ENCODE data around the gene PAGE2.
"Not testable (repeated sequence)": the region's sequence is repeated elsewhere in the genome, so short reads cannot be mapped to it uniquely, and the experiment has no call there.

Gene PAGE2, protein sequence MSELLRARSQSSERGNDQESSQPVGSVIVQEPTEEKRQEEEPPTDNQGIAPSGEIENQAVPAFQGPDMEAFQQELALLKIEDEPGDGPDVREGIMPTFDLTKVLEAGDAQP

DNA sequence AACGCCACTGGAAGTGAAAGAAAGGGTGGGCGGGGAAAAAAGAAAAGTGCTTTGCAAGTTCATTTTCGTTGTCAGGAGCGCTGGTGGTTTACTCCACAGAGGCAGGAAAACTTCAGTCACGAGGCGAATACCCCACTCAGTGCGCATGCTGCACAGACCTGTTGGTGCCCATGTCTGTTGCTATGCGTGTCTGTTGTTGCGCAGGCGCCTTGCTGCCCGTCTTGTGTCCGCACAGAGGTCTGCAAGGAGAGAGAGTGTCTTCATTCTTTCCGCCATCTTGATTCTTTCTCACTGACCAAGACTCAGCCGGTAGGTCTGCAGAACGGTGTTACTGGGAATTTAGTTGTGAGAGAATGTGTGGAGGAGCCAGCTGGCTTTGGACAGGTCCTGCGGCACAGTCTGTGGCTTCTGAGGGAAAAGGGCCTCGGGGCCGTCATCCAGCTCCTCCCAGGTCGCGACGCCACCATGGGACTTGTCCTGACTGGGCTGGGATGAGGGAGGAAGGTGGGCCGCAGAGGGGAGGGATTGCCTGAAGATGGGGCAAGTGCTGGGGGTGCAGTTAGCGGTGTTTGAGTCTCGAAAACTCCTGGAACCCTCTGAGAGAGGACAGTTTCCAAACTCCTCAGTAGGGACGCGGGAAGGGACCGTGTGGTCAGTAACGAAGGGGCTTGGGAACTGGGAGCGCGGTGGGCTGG is at the start of gene PAGE2:
PAGE2 (plus strand) TSS at position 224 of the 695 bp plus-strand sequence. CDS start 1,003 bp downstream, outside the sequence.
- no peak within 1 kb of the TSS for H2AFZ ChIP-seq (ENCODE audit: low read depth, low read length)
- H3K9me3 ChIP-seq (ENCODE audit: low read length): no peaks in the 10 kb centered on the region
- H3K27me3 ChIP-seq (ENCODE audit: insufficient read depth, low read length): no peaks in the 10 kb centered on the region
- no peaks in the 10 kb centered on the region for H3K4me1 ChIP-seq (ENCODE audit: insufficient read depth, low read length)
- H3K36me3 ChIP-seq (ENCODE audit: insufficient read depth, low read length): no peaks in the 10 kb centered on the region
- H3K4me3 ChIP-seq (ENCODE audit: low read length): no peak within 1 kb of the TSS

DNA sequence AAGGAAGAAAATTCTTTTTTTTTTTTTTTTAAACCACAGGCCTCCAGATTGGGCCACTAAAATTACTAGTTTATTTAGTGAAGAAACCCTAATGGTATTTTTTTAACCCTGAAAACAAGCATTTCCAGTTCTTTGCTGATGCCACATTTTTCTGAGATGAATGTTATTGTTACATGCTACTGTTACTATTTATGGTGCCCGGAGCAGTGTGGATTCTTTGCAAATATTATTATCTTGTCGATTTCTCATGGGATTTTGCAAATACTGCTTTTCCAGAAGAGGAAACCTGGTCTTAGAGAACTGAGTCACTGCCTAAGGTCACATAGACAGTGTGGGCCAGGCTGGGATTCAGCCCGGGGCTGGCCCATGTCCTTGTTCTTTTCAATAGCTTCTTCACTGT is 49.3 kb upstream of the PAGE2 start:
- no peaks in the 10 kb centered on the region for H3K4me1 ChIP-seq (ENCODE audit: insufficient read depth, low read length)
- H3K4me3 ChIP-seq (ENCODE audit: low read length): no peak overlapping the region
- H3K36me3 ChIP-seq (ENCODE audit: insufficient read depth, low read length): no peaks in the 10 kb centered on the region
- H3K9me3 ChIP-seq (ENCODE audit: low read length): no peaks in the 10 kb centered on the region
- no peak overlapping the region for H2AFZ ChIP-seq (ENCODE audit: low read depth, low read length)
- H3K27me3 ChIP-seq (ENCODE audit: insufficient read depth, low read length): no peaks in the 10 kb centered on the region

DNA sequence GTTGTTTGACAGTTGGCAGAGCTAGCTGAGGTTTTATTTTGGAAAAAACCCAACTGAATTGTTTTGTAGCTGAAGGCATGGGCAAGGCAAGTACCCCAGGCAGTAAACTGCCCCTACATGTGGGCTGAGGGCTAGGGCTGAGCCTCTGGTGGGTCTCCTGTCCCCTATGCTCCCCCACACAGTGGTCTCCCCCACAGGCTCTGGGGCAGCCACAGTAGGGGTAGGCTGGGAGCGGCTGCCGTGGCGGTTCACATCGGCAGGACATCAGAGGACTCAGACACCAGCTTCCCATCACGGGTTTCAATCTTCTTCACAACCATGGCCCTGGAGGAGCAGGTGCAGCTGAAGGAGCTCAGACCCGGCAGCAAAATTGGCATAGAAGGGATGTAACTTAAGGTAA is 47.3 kb upstream of the PAGE2 start:
- Histone ChIP-seq H3K4me3 (ENCODE audit: low read length) (no peak overlapping the region), H3K27me3 (ENCODE audit: insufficient read depth, low read length) (no peaks in the 10 kb centered on the region), H3K9me3 (ENCODE audit: low read length) (no peaks in the 10 kb centered on the region), H3K4me1 (ENCODE audit: insufficient read depth, low read length) (no peaks in the 10 kb centered on the region), H2AFZ (ENCODE audit: low read depth, low read length) (no peak overlapping the region), H3K36me3 (ENCODE audit: insufficient read depth, low read length) (no peaks in the 10 kb centered on the region)

DNA sequence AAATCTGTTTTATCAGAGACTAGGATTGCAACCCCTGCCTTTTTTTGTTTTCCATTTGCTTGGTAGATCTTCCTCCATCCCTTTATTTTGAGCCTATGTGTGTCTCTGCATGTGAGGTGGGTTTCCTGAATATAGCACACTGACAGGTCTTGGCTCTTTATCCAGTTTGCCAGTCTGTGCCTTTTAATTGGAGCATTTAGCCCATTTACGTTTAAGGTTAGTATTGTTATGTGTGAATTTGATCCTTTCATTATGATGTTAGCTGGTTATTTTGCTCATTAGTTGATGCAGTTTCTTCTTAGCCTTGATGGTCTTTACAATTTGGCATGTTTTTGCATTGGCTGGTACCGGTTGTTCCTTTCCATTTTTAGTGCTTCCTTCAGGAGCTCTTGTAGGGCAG is 38.2 kb upstream of the PAGE2 start:
- H3K4me3 ChIP-seq (ENCODE audit: low read length); H3K9me3 ChIP-seq (ENCODE audit: low read length): not testable (repeated sequence)

DNA sequence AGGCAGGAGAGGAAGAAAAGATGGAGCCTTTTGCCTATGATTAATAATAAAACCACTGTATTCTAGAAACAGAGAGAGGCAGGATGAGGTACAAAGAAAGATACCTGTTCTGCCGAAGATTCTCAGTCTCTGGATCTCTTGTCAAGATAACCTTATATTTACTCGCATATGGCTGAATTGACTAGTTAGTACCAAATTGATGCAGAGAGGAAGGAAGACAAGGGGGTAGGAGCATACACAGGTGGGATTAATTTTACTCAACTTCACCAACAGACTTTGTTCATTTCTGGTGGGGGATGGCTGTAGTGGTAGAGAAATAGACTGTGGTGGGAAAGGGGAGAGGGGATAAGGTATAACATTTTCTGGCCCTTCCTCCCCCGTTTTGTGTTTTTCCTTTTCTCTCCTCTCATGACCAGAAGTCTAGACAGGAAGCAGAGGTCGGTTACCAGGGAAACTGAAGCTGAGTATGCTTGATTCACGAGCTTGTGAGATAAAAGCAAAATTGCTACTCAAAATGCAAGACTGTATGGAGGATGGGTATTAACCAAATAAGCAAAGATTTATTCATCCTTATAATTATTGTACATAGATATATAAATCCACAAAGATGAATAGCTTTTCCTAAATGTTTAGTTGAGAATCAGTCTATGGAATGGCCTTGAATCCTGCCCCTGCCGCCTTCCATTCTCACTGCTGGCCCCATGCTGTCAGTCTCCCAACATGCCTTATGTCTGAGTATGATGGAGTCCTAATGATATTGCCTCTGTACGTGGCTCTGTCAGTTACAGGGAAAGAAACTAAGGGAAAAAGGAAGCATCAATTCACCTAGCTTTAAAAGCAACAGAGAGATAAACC is 31.8 kb upstream of the PAGE2 start:
- H3K36me3 ChIP-seq (ENCODE audit: insufficient read depth, low read length): no peaks in the 10 kb centered on the region
- H3K4me1 ChIP-seq (ENCODE audit: insufficient read depth, low read length): peaks cover 6% of the 10 kb centered on the region
- H3K4me3 ChIP-seq (ENCODE audit: low read length): peak overlapping the region; percentile 24
- H3K9me3 ChIP-seq (ENCODE audit: low read length): no peaks in the 10 kb centered on the region
- peak overlapping the region; percentile 2 for H2AFZ ChIP-seq (ENCODE audit: low read depth, low read length)
- H3K27me3 ChIP-seq (ENCODE audit: insufficient read depth, low read length): peaks cover 1% of the 10 kb centered on the region

More for the DNA sequence above, 38.2 kb upstream of the PAGE2 start:
- H3K27me3 ChIP-seq (ENCODE audit: insufficient read depth, low read length); H2AFZ ChIP-seq (ENCODE audit: low read depth, low read length); H3K36me3 ChIP-seq (ENCODE audit: insufficient read depth, low read length); H3K4me1 ChIP-seq (ENCODE audit: insufficient read depth, low read length): not testable (repeated sequence)

DNA sequence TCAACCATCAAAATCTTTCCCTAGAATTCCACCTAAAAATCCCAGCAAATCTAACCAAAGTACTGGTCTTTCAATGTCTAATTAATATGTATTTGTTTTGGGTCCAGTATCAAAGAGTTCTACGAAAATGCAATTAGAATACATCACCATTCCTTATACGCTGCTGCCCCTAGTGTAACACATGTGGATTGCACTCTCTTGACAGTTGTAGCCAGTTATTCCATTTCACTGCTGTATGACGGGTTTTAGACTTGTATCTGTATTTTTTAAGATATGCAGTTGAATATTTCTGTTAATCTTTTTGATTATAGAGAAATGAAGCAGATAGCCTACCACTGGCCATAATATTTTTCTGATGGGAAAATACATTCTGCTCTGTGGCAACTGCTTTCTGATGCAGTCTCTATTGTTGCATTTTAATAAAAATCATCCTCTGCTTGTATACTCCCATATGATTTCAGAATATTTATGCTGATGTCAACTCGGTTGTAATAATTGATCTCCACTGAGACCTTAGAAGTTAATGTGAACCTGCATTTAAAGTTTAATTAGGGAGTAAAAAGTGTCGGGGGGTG is 31.1 kb upstream of the PAGE2 start:
- Histone ChIP-seq H3K4me3 (ENCODE audit: low read length) (peak overlapping the region; percentile 24), H3K27me3 (ENCODE audit: insufficient read depth, low read length) (peaks cover 2% of the 10 kb centered on the region), H2AFZ (ENCODE audit: low read depth, low read length) (peak overlapping the region; percentile 2), H3K9me3 (ENCODE audit: low read length) (no peaks in the 10 kb centered on the region), H3K36me3 (ENCODE audit: insufficient read depth, low read length) (no peaks in the 10 kb centered on the region), H3K4me1 (ENCODE audit: insufficient read depth, low read length) (peaks cover 6% of the 10 kb centered on the region)

DNA sequence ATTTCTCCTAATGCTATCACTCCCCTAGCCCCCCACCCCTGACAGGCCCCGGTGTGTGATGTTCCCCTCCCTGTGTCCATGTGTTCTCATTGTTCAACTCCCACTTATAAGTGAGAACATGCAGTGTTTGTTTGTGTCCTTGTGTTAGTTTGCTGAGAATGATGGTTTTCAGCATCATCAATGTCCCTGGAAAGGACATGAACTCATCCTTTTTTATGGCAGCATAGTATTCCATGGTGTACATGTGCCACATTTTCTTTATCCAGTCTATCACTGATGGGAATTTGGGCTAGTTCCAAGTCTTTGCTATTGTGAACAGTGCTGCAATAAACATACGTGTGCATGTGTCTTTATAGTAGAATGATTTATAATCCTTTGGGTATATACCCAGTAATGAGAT is 21.6 kb upstream of the PAGE2 start:
- not testable (repeated sequence) for H3K9me3 ChIP-seq (ENCODE audit: low read length); H3K4me1 ChIP-seq (ENCODE audit: insufficient read depth, low read length); H3K4me3 ChIP-seq (ENCODE audit: low read length); H2AFZ ChIP-seq (ENCODE audit: low read depth, low read length); H3K36me3 ChIP-seq (ENCODE audit: insufficient read depth, low read length); H3K27me3 ChIP-seq (ENCODE audit: insufficient read depth, low read length)

DNA sequence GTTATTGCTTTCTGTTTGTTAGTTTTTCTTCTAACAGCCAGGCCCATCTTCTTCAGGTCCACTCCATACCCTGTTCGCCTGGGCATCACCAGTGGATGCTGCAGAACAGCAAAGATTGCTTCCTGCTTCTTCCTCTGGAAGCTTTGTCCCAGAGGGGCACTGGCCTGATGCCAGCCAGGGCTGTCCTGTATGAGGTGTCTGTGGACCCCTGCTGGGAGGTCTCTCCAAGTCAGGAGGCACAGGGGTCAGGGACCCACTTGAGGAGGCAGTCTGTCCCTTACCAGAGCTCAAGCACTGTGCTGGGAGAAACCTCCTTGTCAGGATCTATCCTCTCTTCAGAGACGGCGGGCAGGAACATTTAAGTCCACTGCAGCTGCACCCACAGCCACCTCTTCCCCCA is 16.5 kb upstream of the PAGE2 start:
- H2AFZ ChIP-seq (ENCODE audit: low read depth, low read length): no peak overlapping the region
- H3K36me3 ChIP-seq (ENCODE audit: insufficient read depth, low read length): no peaks in the 10 kb centered on the region
- H3K4me3 ChIP-seq (ENCODE audit: low read length): no peak overlapping the region
- H3K9me3 ChIP-seq (ENCODE audit: low read length): no peaks in the 10 kb centered on the region
- H3K4me1 ChIP-seq (ENCODE audit: insufficient read depth, low read length): no peaks in the 10 kb centered on the region
- H3K27me3 ChIP-seq (ENCODE audit: insufficient read depth, low read length): no peaks in the 10 kb centered on the region

DNA sequence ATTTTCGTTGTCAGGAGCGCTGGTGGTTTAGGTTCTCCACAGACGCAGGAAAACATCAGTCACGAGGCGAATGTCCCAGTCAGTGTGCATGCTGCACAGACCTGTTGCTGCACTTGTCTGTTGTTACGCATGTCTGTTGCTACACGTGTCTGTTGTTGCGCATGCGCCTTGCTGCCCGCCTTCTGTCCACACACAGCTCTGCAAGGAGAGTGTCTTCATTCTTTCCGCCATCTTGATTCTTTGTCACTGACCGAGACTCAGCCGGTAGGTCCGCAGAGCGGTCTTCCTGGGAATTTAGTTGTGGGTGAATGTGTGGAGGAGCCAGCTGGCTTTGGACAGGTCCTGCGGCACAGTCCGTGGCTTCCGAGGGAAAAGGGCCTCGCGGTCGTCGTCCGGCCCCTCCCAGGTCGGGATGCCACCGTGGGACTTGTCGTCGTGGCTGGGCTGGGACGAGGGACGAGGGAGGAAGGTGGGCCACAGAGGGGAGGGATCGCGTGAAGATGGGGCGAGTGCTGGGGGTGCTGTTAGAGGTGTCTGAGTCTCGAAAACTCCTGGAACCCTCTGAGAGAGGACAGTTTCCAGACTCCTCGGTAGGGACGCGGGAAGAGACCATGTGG is 13.9 kb upstream of the PAGE2 start, which contains the start of gene PAGE2B:
PAGE2B (plus strand) TSS at position 180 of the 617 bp plus-strand sequence. CDS start 1,012 bp downstream, outside the sequence.
- Histone ChIP-seq H3K4me1 (ENCODE audit: insufficient read depth, low read length) (no peaks in the 10 kb centered on the region), H3K9me3 (ENCODE audit: low read length) (no peaks in the 10 kb centered on the region), H3K36me3 (ENCODE audit: insufficient read depth, low read length) (no peaks in the 10 kb centered on the region), H3K4me3 (ENCODE audit: low read length) (no peak within 1 kb of the TSS), H2AFZ (ENCODE audit: low read depth, low read length) (no peak within 1 kb of the TSS), H3K27me3 (ENCODE audit: insufficient read depth, low read length) (no peaks in the 10 kb centered on the region)

DNA sequence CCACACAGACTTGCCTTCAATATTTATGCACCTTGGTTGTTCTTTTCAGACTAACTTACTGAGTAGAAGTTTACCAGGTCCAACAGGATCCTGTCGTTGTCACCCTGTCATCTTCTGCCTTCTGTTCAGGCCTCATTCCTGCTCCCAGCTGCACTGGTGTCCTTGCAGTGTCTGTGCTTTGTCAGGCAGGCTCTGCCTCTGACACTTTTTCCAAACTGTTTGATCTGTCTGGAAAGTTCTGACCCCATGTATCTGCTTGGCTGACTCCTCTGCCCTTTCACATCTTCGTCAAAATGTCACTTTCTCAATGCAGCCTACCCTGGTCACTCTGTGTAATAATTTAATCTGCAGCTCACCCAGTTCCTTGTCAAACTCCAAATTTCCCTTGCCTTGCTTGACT is 9.9 kb downstream of the PAGE2 start:
- H3K27me3 ChIP-seq (ENCODE audit: insufficient read depth, low read length): peaks cover 10% of the 10 kb centered on the region
- no peaks in the 10 kb centered on the region for H3K9me3 ChIP-seq (ENCODE audit: low read length)
- H3K36me3 ChIP-seq (ENCODE audit: insufficient read depth, low read length): no peaks in the 10 kb centered on the region
- no peak overlapping the region for H2AFZ ChIP-seq (ENCODE audit: low read depth, low read length)
- no peak overlapping the region for H3K4me3 ChIP-seq (ENCODE audit: low read length)
- no peaks in the 10 kb centered on the region for H3K4me1 ChIP-seq (ENCODE audit: insufficient read depth, low read length)

DNA sequence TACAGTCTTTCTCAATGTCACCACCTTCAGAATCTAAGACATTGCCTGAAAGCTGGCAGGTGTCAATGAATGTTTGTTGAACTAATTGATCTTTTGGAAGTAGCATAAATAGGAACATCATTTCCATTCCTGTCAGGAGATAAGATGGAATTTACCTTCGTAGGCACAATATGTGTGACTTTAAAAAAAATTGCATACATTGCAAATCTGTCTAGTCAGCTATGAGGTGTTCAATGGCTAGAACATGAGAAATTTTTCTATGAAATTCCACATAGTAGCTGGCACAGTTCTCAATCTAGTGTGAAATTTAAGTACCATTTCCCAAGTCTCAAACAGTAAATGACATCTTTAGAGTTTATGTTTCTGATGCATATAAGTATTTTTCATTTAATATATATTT is 10.3 kb downstream of the PAGE2 start:
- Histone ChIP-seq H3K27me3 (ENCODE audit: insufficient read depth, low read length) (peaks cover 10% of the 10 kb centered on the region), H3K9me3 (ENCODE audit: low read length) (no peaks in the 10 kb centered on the region), H3K4me1 (ENCODE audit: insufficient read depth, low read length) (no peaks in the 10 kb centered on the region), H2AFZ (ENCODE audit: low read depth, low read length) (no peak overlapping the region), H3K4me3 (ENCODE audit: low read length) (no peak overlapping the region), H3K36me3 (ENCODE audit: insufficient read depth, low read length) (no peaks in the 10 kb centered on the region)

DNA sequence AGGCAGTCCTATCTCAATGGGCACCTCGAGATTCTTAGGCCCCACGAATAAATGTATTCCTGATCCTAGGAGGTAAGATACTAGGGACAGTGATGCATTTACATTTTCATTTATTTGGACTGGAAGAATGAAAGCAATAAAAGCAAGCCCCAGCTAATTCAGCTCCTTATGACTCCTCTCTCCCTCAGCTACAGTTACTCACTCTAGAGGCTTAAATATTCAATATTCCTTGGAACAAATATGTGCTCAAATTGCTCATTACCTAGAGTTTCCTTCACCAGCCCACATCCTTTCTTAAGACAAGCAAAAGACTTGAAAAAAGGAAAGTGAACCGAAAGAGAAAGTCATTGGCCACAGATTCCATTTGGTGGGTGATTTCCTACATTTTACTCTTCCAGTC is 13.9 kb downstream of the PAGE2 start:
- Histone ChIP-seq H3K27me3 (ENCODE audit: insufficient read depth, low read length) (peaks cover 6% of the 10 kb centered on the region), H2AFZ (ENCODE audit: low read depth, low read length) (no peak overlapping the region), H3K4me1 (ENCODE audit: insufficient read depth, low read length) (no peaks in the 10 kb centered on the region), H3K36me3 (ENCODE audit: insufficient read depth, low read length) (no peaks in the 10 kb centered on the region), H3K9me3 (ENCODE audit: low read length) (no peaks in the 10 kb centered on the region), H3K4me3 (ENCODE audit: low read length) (no peak overlapping the region)

DNA sequence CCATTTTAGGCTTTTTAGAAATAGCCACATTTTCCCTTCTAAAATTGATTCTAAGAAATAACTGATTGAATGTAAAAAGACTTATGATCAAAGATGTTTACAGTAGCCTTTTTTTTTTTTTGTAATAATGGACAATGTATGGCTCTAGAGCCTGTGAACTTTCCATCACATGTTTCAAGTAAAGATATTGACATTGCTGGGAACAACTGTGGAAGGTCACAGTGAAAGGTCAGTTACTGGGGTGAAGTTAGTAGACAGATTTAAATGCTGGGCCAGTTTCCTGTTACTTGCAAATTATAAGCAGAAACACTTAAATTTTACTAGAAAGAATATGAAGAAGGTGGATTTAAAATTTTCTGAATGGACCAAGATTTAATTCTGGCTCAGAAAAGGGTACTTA is 18.4 kb downstream of the PAGE2 start:
- Histone ChIP-seq H3K4me3 (ENCODE audit: low read length) (no peak overlapping the region), H3K4me1 (ENCODE audit: insufficient read depth, low read length) (no peaks in the 10 kb centered on the region), H3K27me3 (ENCODE audit: insufficient read depth, low read length) (no peaks in the 10 kb centered on the region), H3K9me3 (ENCODE audit: low read length) (no peaks in the 10 kb centered on the region), H3K36me3 (ENCODE audit: insufficient read depth, low read length) (no peaks in the 10 kb centered on the region), H2AFZ (ENCODE audit: low read depth, low read length) (no peak overlapping the region)
